Gastroesophageal sphincter (tissue), 4 donors: ENCODE measurements around the gene FNDC3B. TPM values are rescaled to one million over a fixed set of nuclear protein-coding genes. Genes with fewer than 3 reads are reported as not detected.

Source experiments
- ATAC-seq: fragments of 150-250 bp; one replicate; pipeline ENCODE4 v1.9.1; 2016; ENCODE audit warnings: mild to moderate bottlenecking, moderate library complexity
- H3K27ac ChIP-seq, 4 donors: fragments of 200-600 bp; sonication (generic) in 3 of 4; 1 replicate in 3 of 4; 2 replicates in 1 of 4; pipeline ENCODE4 v1.5.1; 2016 to 2019
- H3K27me3 ChIP-seq: fragments of 200-600 bp; sonication (generic); one replicate; pipeline ENCODE4 v1.5.1; 2019
- H3K36me3 ChIP-seq, 2 donors: fragments of 200-600 bp; sonication (generic); one replicate each; pipeline ENCODE4 v1.5.1; 2019; ENCODE audit warnings: control low read depth in 1 of 2
- H3K4me1 ChIP-seq, 3 donors: fragments of 200-600 bp; sonication (generic); 1 replicate in 2 of 3; 2 replicates in 1 of 3; pipeline ENCODE4 v1.5.1; 2016 to 2019; ENCODE audit warnings: control low read depth in 2 of 3
- H3K4me3 ChIP-seq, 2 donors: fragments of 200-600 bp; sonication (generic); one replicate each; pipeline ENCODE4 v1.5.1; 2019; ENCODE audit warnings: mild to moderate bottlenecking in 1 of 2, moderate library complexity in 1 of 2
- H3K9me3 ChIP-seq, 3 donors: fragments of 200-600 bp; sonication (generic); one replicate each; pipeline ENCODE4 v1.5.1; 2017 to 2019; ENCODE audit warnings: control low read depth in 2 of 3
- EP300 ChIP-seq: sonication (generic); formaldehyde crosslinking; IDR thresholded peaks from one replicate; pipeline ENCODE4 v1.6.1; 2017; ENCODE audit warnings: antibody characterized with exemption, mild to moderate bottlenecking
- POLR2A ChIP-seq, 2 donors: fragments of 450-650 bp; IDR thresholded peaks; one replicate each; pipeline ENCODE4 v1.6.1; 2017; ENCODE audit warnings: antibody characterized with exemption in 2 of 2, mild to moderate bottlenecking in 2 of 2, moderate library complexity in 1 of 2
- POLR2AphosphoS5 ChIP-seq: sonication (generic); formaldehyde crosslinking; IDR thresholded peaks from one replicate; pipeline ENCODE4 v1.6.1; 2017; ENCODE audit warnings: antibody characterized with exemption
- WGBS, 2 donors: methylation state at CpG; one replicate each; pipeline ENCODE4 v1.1.5; 2018; ENCODE audit warnings: low coverage in 1 of 2; 5-methylcytosine and 5-hydroxymethylcytosine counted together
- total RNA-seq, 4 donors: library from RNA; depleted of rRNA; stranded (reverse); fragments of >200 nt; gene quantifications; one replicate each; pipeline ENCODE4 v1.1.0, GENCODE V29; 2016
- TF ChIP-seq, protein P1 (sequence below), 4 experiments: fragments of 200-600 bp in 2 of 4; fragments of 450-650 bp in 2 of 4; sonication (generic) in 1 of 4; IDR thresholded peaks; one replicate each; pipeline ENCODE4 v1.5.1; 2017 to 2019; ENCODE audit warnings: antibody characterized with exemption in 4 of 4, mild to moderate bottlenecking in 2 of 4, moderate library complexity in 2 of 4

FNDC3B gene
- total RNA-seq, 4 donors from 2014 or later = 53.1 to 97.2 (median 70.8) TPM

- WGBS, 2 donors = 83 to 91% methylated on average over 1 of the region's 3 CpGs
- Histone ChIP-seq H3K27ac (no peak overlapping the region), H3K27me3 (no peaks in the 10 kb centered on the region), H3K9me3 (no peaks in the 10 kb centered on the region), H3K36me3 (peaks cover 0 to 21% of the 10 kb centered on the region in 2 donors), H3K4me3 (no peak overlapping the region), H3K4me1 (peaks cover 1 to 46% (median 13%) of the 10 kb centered on the region in 3 donors)
- no peak for TF ChIP-seq POLR2A (IDR thresholded peaks at IDR 0.05)
- TF ChIP-seq POLR2AphosphoS5 = no peak
- TF ChIP-seq EP300 = no peak
- TF ChIP-seq, protein P1, sequence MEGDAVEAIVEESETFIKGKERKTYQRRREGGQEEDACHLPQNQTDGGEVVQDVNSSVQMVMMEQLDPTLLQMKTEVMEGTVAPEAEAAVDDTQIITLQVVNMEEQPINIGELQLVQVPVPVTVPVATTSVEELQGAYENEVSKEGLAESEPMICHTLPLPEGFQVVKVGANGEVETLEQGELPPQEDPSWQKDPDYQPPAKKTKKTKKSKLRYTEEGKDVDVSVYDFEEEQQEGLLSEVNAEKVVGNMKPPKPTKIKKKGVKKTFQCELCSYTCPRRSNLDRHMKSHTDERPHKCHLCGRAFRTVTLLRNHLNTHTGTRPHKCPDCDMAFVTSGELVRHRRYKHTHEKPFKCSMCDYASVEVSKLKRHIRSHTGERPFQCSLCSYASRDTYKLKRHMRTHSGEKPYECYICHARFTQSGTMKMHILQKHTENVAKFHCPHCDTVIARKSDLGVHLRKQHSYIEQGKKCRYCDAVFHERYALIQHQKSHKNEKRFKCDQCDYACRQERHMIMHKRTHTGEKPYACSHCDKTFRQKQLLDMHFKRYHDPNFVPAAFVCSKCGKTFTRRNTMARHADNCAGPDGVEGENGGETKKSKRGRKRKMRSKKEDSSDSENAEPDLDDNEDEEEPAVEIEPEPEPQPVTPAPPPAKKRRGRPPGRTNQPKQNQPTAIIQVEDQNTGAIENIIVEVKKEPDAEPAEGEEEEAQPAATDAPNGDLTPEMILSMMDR (IDR thresholded peaks at IDR 0.05) = no peak
- no peak for ATAC-seq
Measured at GRCh38 chr3:172110127-172110779, 70.9 kb downstream of the FNDC3B start.

DNA sequence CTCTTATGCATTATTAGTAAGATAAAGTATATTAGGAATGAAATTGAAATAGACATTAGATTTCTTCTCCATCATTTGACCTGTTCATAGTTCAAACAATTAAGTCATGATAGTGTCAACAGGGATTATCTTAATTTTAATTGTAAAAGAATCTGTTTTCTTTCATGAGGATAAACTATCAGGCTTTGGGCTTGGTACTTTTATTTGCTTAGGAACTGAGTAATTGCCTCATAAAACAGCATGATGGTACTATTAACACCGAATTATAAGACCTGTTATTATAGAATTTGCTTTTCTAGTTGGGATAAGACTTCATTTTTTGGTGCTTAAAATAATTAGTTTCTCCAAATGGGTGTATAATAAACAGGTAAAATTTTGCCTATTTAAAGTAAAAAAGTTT is 71.8 kb downstream of the FNDC3B start:
- no peaks in the 10 kb centered on the region for H3K9me3 ChIP-seq
- H3K36me3 ChIP-seq = peaks cover 0 to 25% of the 10 kb centered on the region in 2 donors
- no peak overlapping the region for H3K4me3 ChIP-seq
- ATAC-seq = no peak
- WGBS, 2 donors = 90 to 95% methylated on average over 1 of the region's 1 CpG
- no peak overlapping the region for H3K27ac ChIP-seq
- TF ChIP-seq, protein P1 (IDR thresholded peaks at IDR 0.05) = no peak
- TF ChIP-seq POLR2A (IDR thresholded peaks at IDR 0.05) = no peak
- no peak for TF ChIP-seq POLR2AphosphoS5
- TF ChIP-seq EP300 = no peak
- no peaks in the 10 kb centered on the region for H3K27me3 ChIP-seq
- H3K4me1 ChIP-seq = peaks cover 7 to 47% (median 13%) of the 10 kb centered on the region in 3 donors

- Histone ChIP-seq H3K4me3 (no peak overlapping the region), H3K36me3 (peaks cover 0 to 33% of the 10 kb centered on the region in 2 donors), H3K4me1 (peaks cover 7 to 42% (median 13%) of the 10 kb centered on the region in 3 donors), H3K9me3 (no peaks in the 10 kb centered on the region), H3K27me3 (no peaks in the 10 kb centered on the region), H3K27ac (no peak overlapping the region)
- no peak for TF ChIP-seq POLR2A (IDR thresholded peaks at IDR 0.05)
- TF ChIP-seq EP300 = no peak
- TF ChIP-seq, protein P1 (IDR thresholded peaks at IDR 0.05) = no peak
- no peak for TF ChIP-seq POLR2AphosphoS5
- 90 to 96% methylated on average over 5 to 8 of the region's 9 CpGs for WGBS, 2 donors
- no peak for ATAC-seq
Measured at GRCh38 chr3:172112078-172112733, 72.8 kb downstream of the FNDC3B start.

- 57 to 65% methylated on average over 3 to 5 of the region's 5 CpGs for WGBS, 2 donors
- Histone ChIP-seq H3K4me3 (no peak overlapping the region), H3K36me3 (peaks cover 0 to 33% of the 10 kb centered on the region in 2 donors), H3K9me3 (no peaks in the 10 kb centered on the region), H3K27ac (no peak overlapping the region), H3K4me1 (peaks cover 7 to 37% (median 8%) of the 10 kb centered on the region in 3 donors), H3K27me3 (no peaks in the 10 kb centered on the region)
- ATAC-seq = no peak
- TF ChIP-seq EP300 = no peak
- TF ChIP-seq POLR2AphosphoS5 = no peak
- TF ChIP-seq, protein P1 (IDR thresholded peaks at IDR 0.05) = no peak
- TF ChIP-seq POLR2A (IDR thresholded peaks at IDR 0.05) = no peak
Measured at GRCh38 chr3:172112734-172113120, 73.3 kb downstream of the FNDC3B start.
